Left cardiac atrium (tissue), 4 donors: ENCODE results near the gene ADCY10. TPM values are rescaled to one million over a fixed set of nuclear protein-coding genes. Genes with fewer than 3 reads are reported as not detected.
"Not testable (repeated sequence)": the region's sequence is repeated elsewhere in the genome, so short reads cannot be mapped to it uniquely, and the experiment has no call there.

Experiments used
- ATAC-seq, 2 donors: fragments of 200-7000 bp; cut with Tn5 transposase; one replicate each; pipeline ENCODE4 v1.9.1; 2020; ENCODE audit warnings: mild to moderate bottlenecking in 2 of 2, moderate library complexity in 2 of 2
- DNase-seq: peaks from one replicate; pipeline ENCODE4 v3.0.0-alpha.2; 2020
- intact Hi-C, 2 donors: fragments of 100-400 bp; cut with DNase I; formaldehyde crosslinking; loops; one replicate each; pipeline versions ENCODE4 v1.14.1 to v1.15.1; 2022 to 2023
- total RNA-seq, 2 donors: library from RNA; stranded (reverse); fragmentation: NEBNext Ultra II Directional; extraction: Animal tissue kit (Norgen Biotek cat#: 25700); gene quantifications; one replicate each; pipeline ENCODE4 v1.2.1, GENCODE V29; 2021
- donor health status: DM: no; HTN: yes; CAD: no.
- donor health status: DM: no; HTN: yes; CAD: no; lungs with severe emphysema.
- donor health status: DM: yes; HTN: yes; CAD: no.
- donor health status: Dilated cardiomyopathy.

ADCY10 gene
- total RNA-seq, 2 donors from 2014 or later, result 0.06 to 0.21 TPM

DNA sequence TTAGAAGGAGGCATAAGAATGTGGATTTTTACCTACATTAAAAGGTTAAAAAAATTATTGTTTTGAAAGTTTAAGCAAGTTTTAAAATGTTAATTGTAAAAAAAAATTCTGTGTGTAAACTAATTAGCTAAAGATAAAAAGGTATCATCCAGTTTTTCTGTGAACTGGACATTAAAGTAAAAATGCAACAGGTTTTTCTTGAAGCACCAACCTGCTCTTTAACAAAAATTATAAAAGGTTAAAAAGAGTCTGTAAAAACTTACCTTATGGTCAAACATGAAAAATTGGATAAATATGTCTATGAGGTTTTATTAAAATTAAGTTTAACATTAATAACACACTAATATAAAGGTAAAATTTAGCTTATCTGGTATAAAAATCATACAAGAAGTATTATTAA, 48.7 kb downstream of the ADCY10 start:
- intact Hi-C loops, DNase-seq, ATAC-seq: not testable (repeated sequence)

DNA sequence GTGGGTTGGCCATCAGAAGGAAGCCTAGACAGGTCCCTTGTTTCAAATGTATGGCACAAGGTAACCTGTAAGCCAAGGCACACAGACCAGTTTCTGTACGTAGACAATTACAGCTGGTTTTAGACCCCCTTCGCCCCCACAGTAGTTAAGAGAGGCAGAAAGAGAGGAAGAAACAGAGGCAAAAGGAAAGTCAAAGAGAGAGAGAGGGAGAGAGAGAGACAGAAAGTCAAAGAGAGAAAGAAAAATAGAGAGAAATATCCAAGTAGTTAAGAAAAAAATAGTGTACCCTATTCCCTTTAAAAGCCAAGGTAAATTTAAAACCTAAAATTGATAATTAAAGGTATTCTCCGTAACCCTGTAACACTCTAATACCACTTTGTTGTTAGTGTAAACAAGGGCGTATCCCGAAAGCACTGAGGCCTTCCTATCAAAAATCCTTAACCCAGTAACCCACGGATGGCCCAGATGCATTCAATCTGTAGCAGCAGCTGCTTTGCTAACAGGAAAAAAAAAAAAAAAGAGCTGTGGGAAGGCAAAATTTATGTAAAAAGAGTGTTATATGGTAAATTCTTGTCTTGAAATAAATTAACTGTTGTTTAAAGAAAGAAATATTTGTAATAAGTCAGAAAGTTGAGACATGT, 49.4 kb downstream of the ADCY10 start:
- intact Hi-C loops, result no loop called here
- DNase-seq, result no peak
- no peak for ATAC-seq

DNA sequence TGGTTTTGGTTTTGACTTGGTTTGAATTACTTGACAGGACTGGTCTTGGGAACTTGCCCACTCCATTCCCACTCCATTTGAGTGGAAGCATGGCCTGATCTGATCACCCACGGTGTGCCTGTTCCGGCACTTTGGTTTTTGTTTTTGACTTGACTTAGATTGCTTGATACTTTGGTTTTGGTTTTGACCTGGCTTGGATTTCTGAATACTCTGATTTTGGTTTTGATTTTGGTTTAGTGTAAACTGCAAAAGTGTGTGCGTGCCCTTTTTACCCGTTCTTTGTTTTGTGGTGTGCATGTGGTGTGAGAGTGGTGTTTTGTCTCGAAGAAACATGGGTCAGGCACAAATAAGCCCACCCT, 50.0 kb downstream of the ADCY10 start:
- ATAC-seq (no peak), DNase-seq (no peak)
- intact Hi-C loops, result no loop called here

DNA sequence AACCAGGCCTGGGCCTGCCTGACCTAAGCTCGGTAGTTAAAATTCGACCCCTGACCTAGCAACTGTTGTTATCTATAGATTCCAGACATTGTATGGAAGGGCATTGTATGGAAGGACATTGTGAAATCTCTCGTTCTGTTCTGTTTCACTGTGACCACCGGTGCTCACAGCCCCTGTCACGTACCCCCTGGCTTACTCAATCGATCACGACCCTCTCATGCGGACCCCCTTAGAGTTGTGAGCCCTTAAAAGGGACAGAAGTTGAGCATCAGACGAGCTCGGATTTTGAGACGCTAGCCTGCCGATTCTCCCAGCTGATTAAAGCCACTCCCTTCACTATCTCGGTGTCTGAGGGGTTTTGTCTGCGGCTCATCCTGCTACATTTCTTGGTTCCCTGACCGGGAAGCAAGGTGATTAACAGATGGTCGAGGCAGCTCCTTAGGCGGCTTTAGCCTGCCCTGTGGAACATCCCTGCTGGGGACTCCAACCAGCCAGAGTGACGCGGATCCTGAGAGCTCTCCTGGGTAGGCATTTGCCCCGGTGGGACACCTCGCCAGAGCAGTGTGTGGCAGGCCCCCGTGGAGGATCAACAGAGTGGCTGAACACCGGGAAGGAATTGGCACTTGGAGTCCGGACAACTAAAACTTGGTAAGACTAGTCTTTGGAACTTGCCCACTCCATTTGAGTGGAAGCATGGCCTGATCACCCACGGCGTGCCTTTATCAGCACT, 50.6 kb downstream of the ADCY10 start:
- intact Hi-C loops, DNase-seq, ATAC-seq: not testable (repeated sequence)

DNA sequence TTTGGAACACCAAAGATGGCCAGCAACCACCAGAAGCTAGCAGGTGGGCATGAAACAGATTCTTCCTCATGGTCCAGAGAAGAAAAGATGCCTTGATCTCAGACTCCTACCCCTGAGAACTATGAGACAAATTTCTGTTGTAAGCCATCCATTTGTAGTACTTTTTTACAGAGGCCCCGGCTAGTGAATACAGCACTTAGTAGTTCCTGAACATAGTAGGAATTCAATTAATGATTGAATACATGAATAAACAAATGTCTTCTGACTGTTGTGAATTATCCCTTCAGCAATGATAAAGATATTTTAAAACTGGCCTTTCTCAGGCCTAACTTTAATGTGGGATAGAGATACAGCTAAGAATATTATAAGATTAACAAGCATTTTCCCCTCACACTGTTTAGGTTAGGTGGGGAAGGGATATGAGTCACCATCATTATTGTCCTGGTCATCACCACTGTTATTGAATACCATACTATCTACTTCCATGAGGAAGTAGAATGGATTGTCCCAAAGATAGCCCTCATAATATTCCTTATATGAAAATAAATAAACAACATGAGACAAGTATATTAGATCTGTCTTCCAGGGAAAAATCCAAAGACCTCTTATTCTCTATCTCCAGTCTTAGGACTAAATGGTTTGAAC, 51.4 kb downstream of the ADCY10 start:
- intact Hi-C loops, result no loop called here
- DNase-seq, result no peak
- ATAC-seq, result no peak

DNA sequence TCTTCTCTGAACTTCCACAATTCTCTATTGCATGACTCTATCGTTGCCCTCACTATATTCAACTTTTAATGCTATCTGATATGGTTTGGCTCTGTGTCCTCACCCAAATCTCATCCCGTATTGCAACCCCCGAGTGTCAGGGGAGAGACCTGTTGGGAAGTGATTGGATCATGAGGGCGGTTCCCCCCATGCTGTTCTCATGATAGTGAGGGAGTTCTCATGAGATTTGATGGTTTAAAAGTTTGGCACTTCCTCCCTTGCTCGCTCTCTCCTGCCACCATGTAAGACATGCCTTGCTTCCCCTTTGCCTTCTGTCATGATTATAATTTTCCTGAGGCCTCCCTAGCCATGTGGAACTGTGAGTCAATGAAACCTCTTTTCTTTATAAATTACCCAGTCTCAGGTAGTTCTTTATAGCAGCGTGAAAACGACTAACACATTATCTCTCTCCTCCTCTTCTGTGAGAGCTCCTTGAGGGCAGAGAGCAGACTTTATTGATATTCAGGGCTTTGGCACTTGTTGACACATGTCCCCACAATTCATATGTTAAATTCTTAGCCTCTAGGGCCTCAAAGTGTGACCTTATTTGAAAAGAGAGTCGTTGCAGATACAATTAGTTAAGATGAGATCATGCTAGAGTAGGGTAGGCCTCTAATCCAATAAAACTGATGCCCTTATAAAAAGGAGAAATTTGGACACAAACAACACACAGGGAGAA, 52.1 kb downstream of the ADCY10 start:
- no peak for ATAC-seq
- intact Hi-C loops, result no loop called here

DNA sequence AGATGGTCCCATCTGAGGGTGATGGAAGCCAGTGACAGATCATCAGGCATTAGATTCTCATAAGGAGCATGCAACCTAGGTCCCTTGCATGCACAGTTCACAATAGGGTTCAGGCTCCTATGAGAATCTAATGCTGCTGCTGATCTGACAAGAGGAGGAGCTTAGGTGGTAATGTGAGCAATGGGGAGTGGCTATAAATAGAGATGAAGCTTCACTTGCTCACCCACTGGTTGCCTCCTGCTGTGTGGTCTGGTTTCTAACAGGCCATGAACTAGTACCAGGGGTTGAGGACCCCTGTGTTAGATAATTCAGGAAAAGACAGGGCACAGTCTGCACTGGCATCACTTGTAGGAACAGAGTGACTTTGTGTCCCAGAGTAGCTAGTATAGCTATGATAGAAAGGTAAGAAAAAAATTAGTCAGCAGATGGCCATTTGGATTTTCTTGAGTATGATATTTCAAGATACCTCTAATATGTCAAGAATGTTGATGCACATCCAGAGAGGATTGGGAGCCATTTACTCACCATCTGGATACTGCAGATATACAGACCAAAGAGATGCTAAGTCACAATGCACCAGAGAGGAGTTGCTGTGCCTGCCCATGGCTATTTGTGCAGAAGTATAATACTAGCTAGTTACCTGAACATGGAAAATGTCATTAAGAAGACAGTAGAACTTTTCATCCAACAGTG, 53.6 kb downstream of the ADCY10 start:
- ATAC-seq (no peak), DNase-seq (no peak)
- intact Hi-C loops, result no loop called here

More for the DNA sequence above, 52.1 kb downstream of the ADCY10 start:
- no peak for DNase-seq

DNA sequence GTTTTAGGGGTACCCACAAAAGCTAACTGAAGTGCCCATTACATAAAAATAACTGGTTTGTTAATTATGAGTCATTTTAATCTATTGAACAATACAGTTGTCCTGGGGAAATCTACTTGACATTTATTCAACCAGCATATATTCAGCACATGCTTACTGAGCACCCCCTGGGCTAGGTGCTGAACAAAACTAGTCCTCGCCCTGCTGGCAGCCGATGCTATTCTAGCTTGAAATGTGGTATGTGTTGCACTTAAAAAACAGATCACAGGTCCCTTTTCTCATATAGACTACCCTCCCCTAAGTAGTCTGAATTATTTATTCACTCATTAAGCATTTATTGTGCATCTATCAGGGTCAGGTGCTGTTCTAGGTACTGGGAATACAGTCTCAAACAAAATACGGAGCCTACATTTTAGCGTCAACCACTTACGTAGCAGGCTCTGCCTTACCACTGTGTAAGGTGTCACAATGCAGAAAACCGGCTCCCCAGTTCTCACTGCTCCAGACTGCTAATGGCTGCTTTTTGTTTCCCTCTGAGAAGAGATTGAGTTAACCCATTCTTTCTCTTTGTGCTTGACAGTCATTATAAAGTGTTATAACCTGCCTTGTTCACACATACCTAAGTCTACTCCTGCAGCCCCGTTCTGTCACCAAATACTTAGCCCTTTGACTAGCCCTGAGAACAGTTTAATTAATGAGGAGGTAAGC, 57.1 kb downstream of the ADCY10 start:
- no peak for ATAC-seq

DNA sequence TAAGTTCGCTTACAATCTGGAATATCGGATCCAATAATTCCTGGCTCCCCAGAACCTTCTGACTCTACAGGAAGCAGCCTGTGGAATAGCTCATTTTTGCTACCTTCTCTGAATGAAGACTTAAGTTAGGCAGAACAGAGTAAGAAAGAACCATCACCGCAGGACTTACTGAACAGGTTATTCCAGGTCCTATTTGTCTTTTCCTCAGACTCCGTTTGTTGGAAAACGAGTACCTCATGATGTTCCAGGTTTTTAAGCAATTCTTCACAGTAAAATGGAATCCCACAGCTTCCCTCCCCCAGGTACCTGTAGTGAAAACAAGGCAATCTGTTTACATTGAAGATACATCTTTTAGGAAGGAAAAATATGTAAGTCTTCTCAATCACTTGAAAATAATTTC, 59.8 kb downstream of the ADCY10 start:
- DNase-seq, result no peak
- ATAC-seq, result no peak
- intact Hi-C loops, result no loop called here

More for the DNA sequence above, 57.1 kb downstream of the ADCY10 start:
- DNase-seq, result no peak
- intact Hi-C loops, result no loop called here

DNA sequence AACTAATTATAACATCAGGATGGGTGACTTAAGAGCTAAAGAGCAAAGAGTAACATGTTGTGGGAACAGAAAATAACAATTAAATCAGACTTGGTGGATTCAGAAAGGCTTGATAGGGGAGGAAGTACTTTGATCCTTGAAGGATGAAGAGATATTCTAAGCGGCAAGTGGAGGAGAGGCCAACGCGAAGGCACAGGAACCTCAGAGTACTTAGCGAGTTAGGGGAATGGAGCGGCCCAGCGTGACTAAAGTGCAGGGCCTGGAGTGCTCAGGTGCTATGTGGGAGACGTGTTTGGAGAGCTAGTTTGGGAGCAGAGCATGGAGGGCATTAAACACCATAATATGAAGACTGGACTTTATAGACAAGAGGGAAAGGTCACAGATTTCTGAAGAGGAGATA, 64.3 kb downstream of the ADCY10 start:
- ATAC-seq (no peak), DNase-seq (no peak)
- intact Hi-C loops, result no loop called here

DNA sequence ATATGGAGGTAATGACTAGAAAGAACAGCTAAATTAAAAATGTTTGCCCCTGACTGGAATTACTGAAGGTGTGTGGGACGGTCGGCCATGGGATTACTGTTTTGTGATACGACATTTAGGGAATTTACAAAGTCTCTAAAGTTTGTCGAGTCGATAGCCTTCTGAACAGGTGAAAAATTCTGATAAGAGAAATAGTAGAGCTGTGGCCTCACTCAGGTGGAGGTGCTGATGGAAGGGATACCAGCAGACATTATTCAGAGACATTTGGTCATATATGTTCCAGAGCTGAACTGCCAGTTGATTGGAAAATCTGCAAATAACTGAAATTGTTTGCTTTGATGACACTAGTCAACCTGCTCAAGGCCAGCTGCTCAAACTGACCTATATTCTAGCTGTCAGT, 71.1 kb downstream of the ADCY10 start:
- ATAC-seq (no peak), DNase-seq (no peak)
- intact Hi-C loops, result no loop called here

DNA sequence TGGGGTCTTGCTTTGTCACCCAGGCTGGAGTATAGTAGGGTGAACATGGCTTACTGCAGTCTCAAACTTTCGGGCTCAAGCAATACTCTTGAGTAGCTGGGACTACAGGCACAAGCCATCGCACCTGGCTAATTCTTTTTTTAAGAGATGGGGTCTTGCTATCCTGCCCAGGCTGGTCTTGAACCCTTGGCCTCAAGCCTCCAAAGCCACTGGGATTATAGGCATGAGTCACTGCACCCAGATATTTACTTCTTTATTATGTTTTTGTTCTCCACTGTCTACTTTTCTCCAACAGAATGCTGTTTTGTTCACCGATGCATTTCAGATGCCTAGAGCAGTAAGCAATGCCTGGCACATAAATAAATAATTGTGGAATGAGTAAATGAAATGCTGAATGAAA, 72.4 kb downstream of the ADCY10 start:
- intact Hi-C loops, result no loop called here
- DNase-seq (no peak), ATAC-seq (no peak)

DNA sequence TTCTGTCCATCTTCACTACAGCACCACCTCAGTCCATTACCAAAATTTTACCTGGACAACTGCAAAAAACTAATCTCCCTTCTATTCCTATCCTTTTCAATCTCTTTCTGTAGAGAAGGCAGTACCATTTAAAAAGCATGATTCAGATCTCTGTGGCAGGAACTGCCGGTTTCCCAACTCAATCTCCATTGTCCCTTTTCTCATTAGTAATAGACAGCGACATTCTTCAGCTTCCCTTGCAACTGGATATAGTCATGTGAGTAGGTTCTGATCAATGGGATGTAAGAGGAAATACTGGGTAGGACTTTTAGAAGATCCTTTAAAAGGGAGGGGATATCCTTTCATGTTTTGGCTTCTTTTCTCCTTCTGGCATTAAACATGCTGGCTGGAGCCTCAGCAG, 74.9 kb downstream of the ADCY10 start:
- intact Hi-C loops, result no loop called here
- DNase-seq, result no peak
- no peak for ATAC-seq

DNA sequence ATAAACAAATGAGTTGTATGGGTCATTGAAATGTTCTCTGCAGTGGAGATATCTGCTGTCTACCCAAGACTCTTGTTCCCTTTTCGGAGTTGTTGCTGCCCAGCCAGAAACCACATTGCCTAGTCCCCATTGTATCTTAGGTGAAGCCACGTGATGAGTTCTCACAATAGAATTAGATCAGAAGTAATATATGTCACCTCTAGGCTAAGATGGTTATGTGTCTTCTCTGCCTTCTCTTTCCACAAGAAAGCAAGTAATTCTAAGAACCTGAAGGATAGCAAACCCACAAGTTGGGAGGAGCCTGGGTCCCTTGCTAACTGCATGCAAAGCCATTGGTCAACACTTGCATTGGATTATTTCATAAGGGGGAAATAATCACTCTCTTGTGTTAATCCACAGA, 76.6 kb downstream of the ADCY10 start:
- intact Hi-C loops, result no loop called here
- DNase-seq (no peak), ATAC-seq (no peak)

DNA sequence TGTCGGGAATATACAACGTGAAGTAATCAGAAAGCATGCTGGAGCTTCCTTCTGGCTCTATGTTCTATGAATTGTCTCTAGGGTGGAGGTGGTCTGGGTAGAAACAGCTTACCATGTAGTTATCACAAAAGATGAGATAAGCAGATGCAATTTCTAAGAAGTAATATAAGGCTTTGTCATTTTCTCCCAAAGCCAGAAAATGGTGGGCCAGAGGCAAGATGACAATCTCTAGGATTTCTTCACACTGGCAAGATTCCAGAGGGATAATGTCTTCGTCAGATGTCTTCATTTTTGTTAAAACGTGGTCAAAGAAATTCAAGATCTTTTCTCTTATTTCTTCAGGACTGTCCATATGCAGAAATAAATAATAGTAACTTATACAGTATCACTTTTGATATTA, 77.7 kb downstream of the ADCY10 start:
- ATAC-seq, result no peak
- no peak for DNase-seq
- intact Hi-C loops, result no loop called here

DNA sequence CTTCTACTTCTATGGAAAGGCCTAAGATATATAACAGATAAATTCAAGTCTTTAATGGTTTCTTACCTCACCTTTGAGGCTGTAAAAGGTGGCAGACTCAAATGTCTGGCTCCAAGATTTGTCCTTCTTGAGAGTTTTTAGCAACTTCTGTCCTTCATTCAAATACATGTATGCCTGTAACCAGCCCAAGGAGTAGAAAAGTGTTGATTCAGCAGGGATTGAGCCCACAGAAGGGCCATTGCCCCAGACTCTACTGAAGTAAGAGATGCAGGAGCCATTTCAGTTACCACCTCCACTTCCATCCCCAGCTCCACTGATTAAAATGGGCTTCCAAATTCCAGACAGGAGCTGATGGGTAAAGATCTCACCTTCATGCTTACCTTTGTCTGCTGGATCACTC, 80.0 kb downstream of the ADCY10 start:
- DNase-seq (no peak), ATAC-seq (no peak)
- intact Hi-C loops, result no loop called here

DNA sequence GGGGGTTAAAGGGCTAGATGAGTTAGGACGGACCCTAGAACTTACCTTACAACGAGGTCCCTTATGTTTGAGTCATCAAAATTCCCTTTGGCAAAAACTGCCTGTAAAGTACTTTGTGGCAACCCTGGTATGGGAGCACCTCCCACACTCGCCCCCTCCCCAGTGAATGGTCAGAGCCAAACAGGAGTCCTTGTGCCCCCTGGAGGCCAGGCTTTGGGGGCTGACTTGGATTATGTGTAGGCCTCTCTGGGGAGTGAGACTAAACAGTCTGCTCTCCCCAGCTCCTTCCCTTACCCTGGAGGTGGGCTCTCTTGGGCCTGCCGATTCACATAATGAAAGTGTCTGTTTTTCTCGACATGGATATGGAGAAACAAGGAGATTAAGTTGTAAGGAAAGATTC, 81.2 kb downstream of the ADCY10 start:
- no peak for ATAC-seq
- DNase-seq, result no peak
- intact Hi-C loops, result no loop called here

DNA sequence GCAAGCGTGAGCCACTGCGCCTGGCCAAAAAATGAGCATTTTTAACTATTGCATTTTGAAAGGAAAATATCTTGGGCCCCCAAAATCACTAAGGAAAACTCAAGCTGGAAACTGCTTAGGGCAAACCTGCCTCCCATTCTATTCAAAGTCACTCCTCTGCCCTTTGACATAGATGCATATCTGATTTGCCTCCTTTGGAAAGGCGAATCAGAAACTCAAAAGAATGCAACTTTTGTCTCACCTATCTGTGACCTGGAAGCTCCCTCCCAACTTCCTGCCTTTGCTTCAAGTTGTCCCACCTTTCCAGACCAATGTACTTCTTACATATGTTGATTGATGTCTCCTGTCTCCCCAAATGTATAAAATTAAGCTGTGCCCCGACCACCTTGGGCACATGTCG, 83.3 kb downstream of the ADCY10 start:
- DNase-seq, ATAC-seq, intact Hi-C loops: not testable (repeated sequence)

DNA sequence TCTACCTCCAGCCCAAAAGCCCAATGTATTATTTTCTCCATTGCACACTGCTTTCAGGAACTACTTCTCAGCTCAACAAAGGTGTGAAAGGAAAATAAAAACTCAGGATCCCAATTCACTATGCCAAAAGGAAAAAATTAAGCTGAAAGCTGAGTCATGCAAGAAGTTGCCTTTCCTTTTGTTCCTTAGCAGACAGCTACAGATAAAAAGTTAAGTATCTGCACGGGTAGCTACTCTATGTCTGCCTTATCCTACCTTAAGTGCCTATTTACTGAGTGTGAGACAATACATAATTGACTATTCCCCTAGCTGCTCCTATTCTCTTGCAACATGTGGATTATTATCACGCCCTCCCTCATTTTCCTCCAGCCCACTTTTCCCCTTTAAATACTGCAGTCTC, 84.1 kb downstream of the ADCY10 start:
- intact Hi-C loops, result loop anchor here in 1 of 2 donors (10.0 kb wide), 1 partner anchor 95 kb away; no protein-coding TSS in a partner anchor

More for the DNA sequence above, 84.1 kb downstream of the ADCY10 start:
- ATAC-seq, result no peak
- DNase-seq, result no peak
